Measurements from ENCODE around the gene CTDP1. TPM values are rescaled to one million over a fixed set of nuclear protein-coding genes. Genes with fewer than 3 reads are reported as not detected.

The CTDP1 gene
- total and polyA plus RNA-seq, 2 donors = 10.1 to 16.0 TPM

DNA sequence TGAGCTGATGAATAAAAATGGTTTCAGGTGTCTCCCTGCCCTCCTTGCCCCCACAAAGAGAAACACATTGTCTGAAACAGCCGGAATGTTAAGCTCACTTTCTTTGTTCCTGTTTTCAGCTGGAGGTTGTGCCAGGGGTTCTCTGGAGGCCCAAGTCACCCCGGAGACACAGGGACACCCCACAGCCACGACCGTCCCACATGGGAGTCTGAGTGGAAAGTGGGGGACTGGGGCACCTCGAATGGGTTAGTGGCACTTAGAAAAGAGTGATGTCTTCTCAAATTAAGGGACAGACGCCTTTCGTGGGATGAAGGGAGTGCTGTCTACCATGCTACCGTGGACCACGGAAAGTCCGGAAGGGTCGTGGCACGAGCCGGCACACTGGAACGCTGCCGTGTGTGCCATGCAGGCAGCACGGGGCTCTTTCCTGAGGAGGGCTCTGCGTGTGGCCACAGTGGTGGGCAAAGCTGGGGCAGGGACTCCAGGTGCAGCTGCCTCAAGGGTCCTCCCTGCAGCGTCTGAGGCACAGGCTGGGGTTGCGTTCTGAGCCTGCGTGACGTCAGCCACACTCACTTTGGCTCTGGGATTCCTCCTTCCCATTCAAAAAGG lies 39.4 kb upstream of the CTDP1 start:
- 89% methylated on average over 21 of the region's 21 CpGs for WGBS
- no peak for DNase-seq (ENCODE audit: extremely low spot score)
- H3K4me3 ChIP-seq (ENCODE audit: low read depth, low read length) = no peak overlapping the region
- no peak overlapping the region for H3K27ac ChIP-seq (ENCODE audit: low read depth)
- H3K36me3 ChIP-seq (ENCODE audit: insufficient read depth) = no peaks in the 10 kb centered on the region
- no peaks in the 10 kb centered on the region for H3K4me1 ChIP-seq (ENCODE audit: insufficient read depth)

DNA sequence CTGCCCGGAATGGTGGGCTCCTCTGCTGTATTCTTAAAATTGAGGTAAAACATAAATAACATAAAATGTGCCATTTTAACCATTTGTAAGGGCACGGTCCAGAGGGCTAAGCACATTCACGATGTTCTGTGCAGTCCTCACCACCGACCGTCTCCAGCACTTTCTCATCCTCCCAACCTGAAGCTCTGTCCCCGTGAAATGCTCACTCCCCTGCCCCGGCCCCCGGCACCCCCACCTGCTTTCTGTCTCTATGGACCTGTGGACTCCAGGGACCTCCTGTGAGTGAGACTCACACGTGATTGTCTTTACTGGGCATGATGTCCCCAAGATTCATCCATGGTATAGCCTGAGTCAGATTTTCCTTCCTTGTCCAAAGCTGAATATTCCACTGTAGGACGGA lies 38.7 kb upstream of the CTDP1 start:
- 88% methylated on average over 10 of the region's 10 CpGs for WGBS
- no peak overlapping the region for H3K27ac ChIP-seq (ENCODE audit: low read depth)
- no peaks in the 10 kb centered on the region for H3K36me3 ChIP-seq (ENCODE audit: insufficient read depth)
- H3K4me1 ChIP-seq (ENCODE audit: insufficient read depth) = no peaks in the 10 kb centered on the region
- H3K4me3 ChIP-seq (ENCODE audit: low read depth, low read length) = no peak overlapping the region
- DNase-seq (ENCODE audit: extremely low spot score) = no peak

DNA sequence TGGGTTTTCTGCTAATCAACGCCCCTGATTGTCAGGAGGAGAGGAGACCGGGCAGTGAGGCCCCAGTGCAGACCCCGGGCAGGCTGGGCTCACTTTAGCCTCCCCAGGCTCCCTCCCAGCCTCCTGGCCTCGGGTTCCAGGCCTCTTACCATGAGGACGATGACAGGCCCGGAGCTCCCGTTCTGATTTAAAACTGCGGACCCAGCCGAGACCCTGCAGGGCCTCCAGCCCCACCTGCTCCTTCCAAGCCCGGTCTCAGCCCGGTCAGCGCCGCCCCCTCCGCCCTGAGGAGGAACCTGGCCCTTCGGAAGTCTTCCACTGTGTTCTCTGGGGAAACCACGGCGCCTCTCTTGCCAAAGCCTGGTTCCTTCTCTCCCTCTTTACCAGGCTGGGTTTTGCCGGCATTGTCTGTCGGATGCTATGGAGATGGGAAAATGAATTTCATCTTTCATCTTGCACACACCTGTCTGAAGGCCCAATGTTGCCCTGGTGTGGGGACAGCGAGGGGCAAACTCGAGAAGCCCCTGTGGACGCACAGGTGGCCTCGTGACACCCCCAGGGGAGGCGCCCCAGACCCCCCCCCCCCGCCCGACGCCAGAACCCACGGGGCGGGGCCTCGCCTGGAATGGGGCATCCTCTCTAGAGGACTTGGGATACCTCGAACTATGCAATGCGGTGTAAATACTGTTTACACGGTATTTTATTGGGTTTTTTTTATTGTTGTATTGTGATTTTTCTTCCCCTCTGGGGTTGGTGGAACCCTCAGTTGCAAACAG lies 37.7 kb upstream of the CTDP1 start:
- DNase-seq (ENCODE audit: extremely low spot score) = no peak
- 87% methylated on average over 33 of the region's 33 CpGs for WGBS
- H3K4me3 ChIP-seq (ENCODE audit: low read depth, low read length) = no peak overlapping the region
- no peaks in the 10 kb centered on the region for H3K36me3 ChIP-seq (ENCODE audit: insufficient read depth)
- no peaks in the 10 kb centered on the region for H3K4me1 ChIP-seq (ENCODE audit: insufficient read depth)
- no peak overlapping the region for H3K27ac ChIP-seq (ENCODE audit: low read depth)

DNA sequence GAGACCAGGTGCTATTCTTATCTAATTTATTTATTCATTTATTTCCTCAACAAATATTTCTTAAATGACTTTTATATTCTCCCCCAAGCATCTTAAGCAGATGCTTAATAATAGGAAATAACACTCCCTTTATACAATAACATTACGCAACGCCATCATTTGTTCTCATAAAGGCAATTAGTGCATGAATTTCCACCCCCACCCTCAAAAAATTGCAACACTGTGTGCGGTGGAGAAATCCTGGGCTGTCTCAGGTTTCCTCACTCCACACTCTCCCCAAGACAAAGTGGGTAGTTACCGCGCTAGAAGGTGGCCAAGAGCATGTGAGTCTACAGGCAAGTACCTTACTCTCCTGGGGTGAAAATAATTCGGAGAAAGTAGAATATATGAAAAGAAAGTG lies 37.0 kb upstream of the CTDP1 start:
- Histone ChIP-seq H3K4me3 (ENCODE audit: low read depth, low read length) (no peak overlapping the region), H3K36me3 (ENCODE audit: insufficient read depth) (no peaks in the 10 kb centered on the region), H3K4me1 (ENCODE audit: insufficient read depth) (no peaks in the 10 kb centered on the region), H3K27ac (ENCODE audit: low read depth) (no peak overlapping the region)
- 82% methylated on average over 6 of the region's 6 CpGs for WGBS
- DNase-seq (ENCODE audit: extremely low spot score) = no peak

DNA sequence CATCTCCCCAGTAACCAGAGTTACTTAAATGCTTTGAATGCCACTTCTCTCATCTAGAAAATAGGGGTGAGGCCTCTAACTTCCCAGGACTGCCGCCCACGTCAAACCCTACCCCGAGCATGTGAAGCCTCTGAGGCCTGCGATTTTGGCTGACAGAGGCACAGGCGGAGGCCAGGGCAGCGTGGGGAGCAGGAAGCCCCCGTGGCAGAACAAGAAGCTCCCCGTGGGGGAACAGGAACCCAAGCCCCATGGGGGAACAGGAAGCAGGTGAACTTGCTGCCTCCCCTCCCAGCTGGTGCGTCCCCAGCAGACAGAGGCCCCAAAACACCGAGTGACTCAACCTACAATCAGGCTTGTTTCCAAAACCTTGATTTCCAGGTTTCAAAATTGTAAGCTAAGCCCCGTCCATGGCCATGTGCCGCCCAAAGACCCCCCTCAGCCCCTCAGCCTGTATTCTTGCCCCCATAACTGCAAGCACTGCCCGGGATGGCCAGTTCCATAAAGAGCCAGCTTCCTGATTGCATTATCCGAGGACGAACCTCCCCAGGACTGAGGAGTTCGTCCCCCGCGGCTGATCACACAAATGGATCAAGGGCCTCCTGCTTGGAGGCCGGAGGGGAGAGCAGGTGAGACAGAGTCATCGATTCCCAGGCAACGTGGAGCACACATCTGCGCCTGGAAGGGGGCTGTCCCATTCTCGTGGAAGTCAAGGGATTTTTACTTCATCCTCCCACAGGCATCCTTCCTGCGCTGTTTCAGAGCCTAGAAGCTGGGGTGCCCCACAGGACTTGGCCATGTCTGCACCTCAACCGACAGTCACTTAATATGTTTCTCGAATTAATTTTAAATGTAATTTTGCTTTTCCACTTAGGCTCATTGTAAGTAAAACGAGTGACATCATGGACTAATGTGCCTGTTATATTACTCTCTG lies 36.3 kb upstream of the CTDP1 start:
- Histone ChIP-seq H3K36me3 (ENCODE audit: insufficient read depth) (no peaks in the 10 kb centered on the region), H3K4me1 (ENCODE audit: insufficient read depth) (no peaks in the 10 kb centered on the region), H3K4me3 (ENCODE audit: low read depth, low read length) (no peak overlapping the region), H3K27ac (ENCODE audit: low read depth) (no peak overlapping the region)
- 80% methylated on average over 27 of the region's 27 CpGs for WGBS
- DNase-seq (ENCODE audit: extremely low spot score) = no peak

DNA sequence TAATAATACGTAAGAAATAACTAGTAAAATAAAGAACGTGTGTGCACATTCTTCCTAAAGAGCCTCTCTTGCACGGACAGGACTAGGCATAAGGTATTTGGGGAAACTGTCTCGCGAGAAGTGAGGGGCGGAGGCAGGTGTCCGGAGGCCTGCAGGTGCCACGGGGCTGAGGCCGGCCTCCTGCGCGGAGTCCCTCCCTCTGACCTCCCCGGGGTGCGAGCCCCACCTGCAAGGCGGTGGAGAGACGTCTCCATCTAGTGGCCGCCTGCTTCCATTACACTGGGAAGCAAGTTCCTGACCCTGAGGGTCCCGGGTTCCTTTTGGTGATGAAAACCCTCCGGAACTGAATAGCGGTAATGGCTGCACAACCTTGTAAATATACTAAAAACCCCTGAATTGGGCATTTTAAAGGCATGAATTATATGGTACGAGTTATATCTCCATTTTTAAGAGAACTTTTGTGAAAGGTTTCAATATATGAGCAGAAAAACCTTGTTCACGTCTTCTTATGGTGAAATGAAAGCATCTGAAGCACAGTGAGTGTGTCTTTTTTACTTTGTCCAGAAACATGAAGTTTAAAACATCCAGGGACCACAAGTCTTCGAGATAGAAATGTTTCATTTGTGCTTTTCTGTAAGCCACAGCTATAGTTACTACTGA lies 35.5 kb upstream of the CTDP1 start:
- WGBS = 10% methylated on average over 22 of the region's 22 CpGs
- DNase-seq (ENCODE audit: extremely low spot score) = no peak
- Histone ChIP-seq H3K4me3 (ENCODE audit: low read depth, low read length) (no peak overlapping the region), H3K36me3 (ENCODE audit: insufficient read depth) (no peaks in the 10 kb centered on the region), H3K4me1 (ENCODE audit: insufficient read depth) (no peaks in the 10 kb centered on the region), H3K27ac (ENCODE audit: low read depth) (no peak overlapping the region)

DNA sequence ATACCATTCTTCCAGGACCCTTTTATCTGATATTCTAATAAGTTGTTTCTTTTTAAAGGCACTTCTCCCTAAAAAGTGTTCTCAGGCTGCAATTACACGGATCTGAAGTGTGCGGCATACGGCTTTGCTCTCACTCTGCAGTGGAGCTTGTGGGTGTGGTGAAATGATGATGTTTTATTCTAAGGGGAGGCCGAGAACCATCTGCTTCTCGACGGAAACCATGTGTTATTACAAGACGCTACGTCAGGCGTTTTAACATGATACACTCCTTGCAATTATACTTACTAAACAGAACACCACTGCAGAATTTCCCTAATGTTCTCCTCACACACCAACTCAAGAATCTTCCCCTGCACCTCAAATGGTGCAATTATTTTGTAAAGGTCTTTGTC lies 34.9 kb upstream of the CTDP1 start:
- DNase-seq (ENCODE audit: extremely low spot score) = no peak
- WGBS = 48% methylated on average over 9 of the region's 9 CpGs
- no peak overlapping the region for H3K4me3 ChIP-seq (ENCODE audit: low read depth, low read length)
- H3K4me1 ChIP-seq (ENCODE audit: insufficient read depth) = no peaks in the 10 kb centered on the region
- no peak overlapping the region for H3K27ac ChIP-seq (ENCODE audit: low read depth)
- no peaks in the 10 kb centered on the region for H3K36me3 ChIP-seq (ENCODE audit: insufficient read depth)

DNA sequence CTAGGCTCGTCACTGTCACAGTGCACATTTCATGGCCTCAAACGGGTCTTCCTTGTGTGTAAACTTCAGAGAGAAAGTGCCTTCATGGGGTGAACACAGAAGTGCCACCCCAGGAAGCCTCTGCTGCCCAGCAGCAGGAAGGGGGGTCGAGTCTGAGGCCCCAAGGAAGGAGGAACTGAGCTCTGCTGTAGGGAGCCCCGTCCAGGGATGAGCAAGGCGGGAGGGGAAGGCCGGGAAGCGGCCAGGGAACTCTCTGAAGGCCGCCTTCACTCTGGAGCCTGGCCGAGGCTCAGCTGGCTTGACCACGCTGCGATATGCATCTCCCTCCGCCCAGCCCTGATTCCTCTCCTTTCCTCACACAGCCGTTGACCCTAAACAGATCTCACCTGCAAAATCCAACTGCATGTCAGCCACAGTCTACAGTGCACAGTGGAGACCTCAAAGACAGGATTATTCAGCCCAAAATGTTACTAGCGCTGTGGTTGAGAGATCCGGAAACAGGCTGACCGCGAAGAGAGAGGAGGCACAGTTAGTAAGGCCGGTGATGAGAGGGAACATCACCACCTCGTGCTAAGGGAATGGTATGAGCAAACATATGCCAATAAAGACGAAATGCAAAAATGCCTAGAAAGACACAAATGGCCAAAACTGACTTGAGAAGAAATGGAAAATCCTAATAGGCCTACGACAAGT lies 34.2 kb upstream of the CTDP1 start:
- WGBS = 71% methylated on average over 21 of the region's 21 CpGs
- Histone ChIP-seq H3K4me1 (ENCODE audit: insufficient read depth) (no peaks in the 10 kb centered on the region), H3K36me3 (ENCODE audit: insufficient read depth) (no peaks in the 10 kb centered on the region), H3K27ac (ENCODE audit: low read depth) (no peak overlapping the region), H3K4me3 (ENCODE audit: low read depth, low read length) (no peak overlapping the region)
- no peak for DNase-seq (ENCODE audit: extremely low spot score)

DNA sequence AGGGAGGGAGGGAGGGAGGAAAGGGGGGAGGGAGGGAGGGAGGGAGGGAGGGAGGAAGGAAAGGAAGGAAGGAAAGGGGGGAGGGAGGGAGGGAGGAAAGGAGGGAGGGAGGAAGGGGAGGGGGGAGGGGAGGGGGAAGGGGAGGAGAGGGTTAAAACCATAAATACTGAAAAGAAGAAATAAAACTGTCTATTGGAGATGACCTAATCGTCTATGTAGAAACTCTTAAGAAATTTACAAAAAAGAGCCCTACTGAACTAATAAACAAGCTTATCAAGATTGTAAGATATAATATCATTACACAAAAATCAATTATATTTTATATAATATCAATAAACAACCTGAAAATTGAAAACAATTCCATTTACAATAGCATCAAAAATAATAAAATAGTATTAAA lies 32.3 kb upstream of the CTDP1 start:
- DNase-seq (ENCODE audit: extremely low spot score) = no peak
- Histone ChIP-seq H3K27ac (ENCODE audit: low read depth) (no peak overlapping the region), H3K4me3 (ENCODE audit: low read depth, low read length) (no peak overlapping the region), H3K36me3 (ENCODE audit: insufficient read depth) (no peaks in the 10 kb centered on the region), H3K4me1 (ENCODE audit: insufficient read depth) (no peaks in the 10 kb centered on the region)
- WGBS = 10% methylated on average over 1 of the region's 1 CpG

DNA sequence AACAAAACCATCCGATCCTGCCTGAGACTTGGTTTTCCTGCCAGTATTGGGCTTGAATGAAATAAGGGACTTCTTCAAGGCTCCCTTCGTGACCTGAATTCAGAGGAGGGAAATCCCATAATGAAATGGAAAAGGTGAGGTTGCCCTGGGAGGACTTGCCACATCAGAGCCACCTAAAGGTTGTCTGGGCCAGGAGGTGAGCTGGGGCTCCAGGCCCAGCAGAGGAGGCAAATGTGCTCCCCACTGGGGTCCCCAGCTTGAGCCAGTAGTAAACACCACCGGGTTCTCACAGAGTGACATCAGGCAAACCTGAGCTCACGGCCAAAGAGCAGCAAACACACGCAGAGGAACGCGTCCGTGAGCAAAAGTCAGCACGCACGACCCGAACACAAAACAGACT lies 28.6 kb upstream of the CTDP1 start:
- no peaks in the 10 kb centered on the region for H3K36me3 ChIP-seq (ENCODE audit: insufficient read depth)
- H3K4me3 ChIP-seq (ENCODE audit: low read depth, low read length) = no peak overlapping the region
- no peaks in the 10 kb centered on the region for H3K4me1 ChIP-seq (ENCODE audit: insufficient read depth)
- no peak overlapping the region for H3K27ac ChIP-seq (ENCODE audit: low read depth)
- no peak for DNase-seq (ENCODE audit: extremely low spot score)
- WGBS = 85% methylated on average over 11 of the region's 11 CpGs

DNA sequence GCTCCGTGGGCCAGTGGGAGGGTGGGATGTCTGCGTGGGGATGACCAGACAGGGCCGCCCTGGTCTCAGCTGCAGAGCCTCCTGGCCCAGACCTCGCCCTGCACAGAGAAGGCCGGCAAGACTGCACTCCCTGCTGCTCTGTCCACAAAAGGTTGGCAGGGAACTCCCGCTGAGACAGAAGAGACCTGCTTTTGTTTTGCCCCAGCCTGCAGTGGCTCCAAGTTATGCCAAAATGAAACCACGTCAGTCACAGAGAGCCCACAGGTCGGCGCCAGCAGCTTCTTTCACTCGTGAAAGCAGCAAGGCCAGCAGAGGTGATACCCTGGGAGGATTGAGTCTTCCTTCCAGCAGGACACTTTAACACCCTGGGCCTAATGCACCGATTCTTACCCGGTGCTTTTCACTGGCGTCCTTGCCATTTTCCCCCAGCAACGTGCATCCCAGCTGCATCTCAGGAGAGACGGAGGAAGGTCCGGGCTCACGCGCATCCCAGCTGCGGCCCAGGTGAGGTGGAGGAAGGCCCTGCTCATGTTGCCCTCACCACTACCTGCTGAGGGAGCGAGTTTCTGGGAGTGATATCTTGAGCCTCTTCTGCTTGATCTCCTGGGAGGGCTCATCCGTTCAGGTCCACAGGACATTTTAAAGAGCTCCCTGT lies 22.1 kb upstream of the CTDP1 start:
- Histone ChIP-seq H3K36me3 (ENCODE audit: insufficient read depth) (no peaks in the 10 kb centered on the region), H3K27ac (ENCODE audit: low read depth) (no peak overlapping the region), H3K4me1 (ENCODE audit: insufficient read depth) (no peaks in the 10 kb centered on the region), H3K4me3 (ENCODE audit: low read depth, low read length) (no peak overlapping the region)
- WGBS = 81% methylated on average over 21 of the region's 21 CpGs
- no peak for DNase-seq (ENCODE audit: extremely low spot score)

DNA sequence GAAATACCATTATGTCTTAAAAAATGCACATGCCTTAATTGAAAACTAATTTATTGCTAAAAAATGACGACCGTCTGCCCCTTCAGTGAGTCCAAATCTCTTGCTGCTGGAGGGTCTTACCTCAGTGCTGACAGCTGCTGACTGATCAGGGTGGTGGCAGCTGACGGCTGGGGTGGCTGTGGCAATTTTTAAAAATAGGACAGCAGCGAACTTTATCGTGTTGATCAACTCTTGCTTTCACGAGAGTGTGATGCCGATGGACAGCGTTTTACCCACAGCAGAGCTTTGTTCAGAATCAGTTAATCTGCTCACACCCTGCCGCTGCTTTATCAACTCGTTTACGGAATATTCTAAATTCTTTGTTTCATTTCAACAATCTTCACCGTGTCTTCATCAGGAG lies 21.2 kb upstream of the CTDP1 start:
- DNase-seq (ENCODE audit: extremely low spot score) = no peak
- Histone ChIP-seq H3K4me3 (ENCODE audit: low read depth, low read length) (no peak overlapping the region), H3K4me1 (ENCODE audit: insufficient read depth) (no peaks in the 10 kb centered on the region), H3K36me3 (ENCODE audit: insufficient read depth) (no peaks in the 10 kb centered on the region), H3K27ac (ENCODE audit: low read depth) (no peak overlapping the region)
- WGBS = 75% methylated on average over 12 of the region's 12 CpGs

DNA sequence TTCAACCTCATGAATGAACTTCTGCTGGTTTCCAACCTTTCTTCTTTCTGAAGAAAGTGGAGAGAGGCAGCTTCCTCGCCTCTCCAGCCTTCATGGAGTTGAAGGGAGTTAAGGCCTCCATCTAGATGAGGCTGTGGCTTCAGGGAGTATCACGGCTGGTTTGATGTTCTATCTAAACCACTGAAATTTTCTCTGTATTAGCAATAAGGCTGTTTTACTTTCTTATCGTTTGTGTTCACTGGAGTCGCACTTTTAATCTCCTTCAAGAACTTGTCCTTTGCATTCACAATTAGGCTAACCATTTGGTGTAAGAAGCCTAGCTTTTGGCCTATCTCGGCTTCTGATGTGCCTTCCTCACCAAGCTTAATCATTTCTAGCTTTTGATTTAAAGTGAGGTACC lies 19.9 kb upstream of the CTDP1 start:
- DNase-seq (ENCODE audit: extremely low spot score) = no peak
- 90% methylated on average over 5 of the region's 5 CpGs for WGBS
- Histone ChIP-seq H3K36me3 (ENCODE audit: insufficient read depth) (no peaks in the 10 kb centered on the region), H3K4me3 (ENCODE audit: low read depth, low read length) (no peak overlapping the region), H3K27ac (ENCODE audit: low read depth) (no peak overlapping the region), H3K4me1 (ENCODE audit: insufficient read depth) (no peaks in the 10 kb centered on the region)
